Panc1 (cell line): ENCODE results near the gene ASCL2. TPM values are rescaled to one million over a fixed set of nuclear protein-coding genes. Genes with fewer than 3 reads are reported as not detected.

ENCODE experiments used
- ATAC-seq: fragments of 200-7000 bp; cut with Tn5 transposase; 2 replicates; pipeline ENCODE4 v1.9.1; 2020; ENCODE audit warnings: mild to moderate bottlenecking, moderate library complexity
- BruUV-seq: library from RNA; stranded (reverse); fragments of 400-500 nt; replicated peaks from 2 replicates; lab custom pipeline; 2021; lab: Mats Ljungman, UMichigan
- CTCF ChIA-PET: fragments of 300-600 bp; sonication (Branson Sonifier 250); formaldehyde crosslinking; loops from one replicate; lab custom pipeline; 2022; ENCODE audit warnings: antibody characterized with exemption; lab: Charles Lee
- POLR2A ChIA-PET: fragments of 300-600 bp; sonication (Branson Sonifier 250); formaldehyde crosslinking; loops from one replicate; lab custom pipeline; 2022; ENCODE audit warnings: antibody characterized with exemption; lab: Charles Lee
- DNase-seq: peaks from one replicate; pipeline ENCODE4 v3.0.0-alpha.2; 2010; ENCODE audit warnings: low read depth, low spot score
- H3K27ac ChIP-seq: 2 replicates; pipeline ENCODE4 v1.5.1; 2011; ENCODE audit warnings: mild to moderate bottlenecking, low read length, inconsistent platforms
- H3K27me3 ChIP-seq: fragments of 200-500 bp; sonication (Bioruptor generic); 2 replicates; pipeline ENCODE4 v1.6.0; 2014; ENCODE audit warnings: low read length, inconsistent platforms; ENCODE audit not compliant: control insufficient read depth, insufficient read depth
- H3K36me3 ChIP-seq: fragments of 200-500 bp; sonication (Bioruptor generic); 2 replicates; pipeline ENCODE4 v1.5.1; 2014; ENCODE audit warnings: inconsistent platforms, mild to moderate bottlenecking, low read length, moderate library complexity; ENCODE audit not compliant: control insufficient read depth, insufficient read depth
- H3K4me1 ChIP-seq: 2 replicates; pipeline ENCODE4 v1.5.1; 2011; ENCODE audit warnings: inconsistent platforms, mild to moderate bottlenecking, low read length, moderate library complexity; ENCODE audit not compliant: control insufficient read depth, insufficient read depth
- H3K4me3 ChIP-seq, 2 experiments: 2 replicates each; pipeline ENCODE4 v1.5.1; 2011 to 2012; ENCODE audit warnings: low read depth in 2 of 2, low read length in 2 of 2, mild to moderate bottlenecking in 2 of 2, inconsistent platforms in 1 of 2, moderate library complexity in 1 of 2
- H3K9me3 ChIP-seq: fragments of 200-500 bp; sonication (Bioruptor generic); 2 replicates; pipeline ENCODE4 v1.5.1; 2014; ENCODE audit warnings: low read depth, mild to moderate bottlenecking, inconsistent platforms, low read length, moderate library complexity; ENCODE audit not compliant: control insufficient read depth, insufficient read depth
- POLR2AphosphoS5 ChIP-seq: IDR thresholded peaks from 2 replicates; pipeline ENCODE4 v1.6.1; 2012; ENCODE audit warnings: mild to moderate bottlenecking, low read depth, low read length, moderate library complexity
- SIN3A ChIP-seq: IDR thresholded peaks from 2 replicates; pipeline ENCODE4 v1.6.1; 2012; ENCODE audit warnings: low read depth, mild to moderate bottlenecking, low read length, moderate library complexity, borderline replicate concordance; ENCODE audit not compliant: insufficient read depth
- TCF7L2 ChIP-seq: IDR thresholded peaks from 2 replicates; pipeline ENCODE4 v1.6.1; 2011; ENCODE audit warnings: mild to moderate bottlenecking, low read depth, low read length, inconsistent platforms
- in situ Hi-C: cut with HindIII; loops from 2 replicates; pipeline ENCODE4 v1.10.0; 2016; ENCODE audit warnings: low sequenced_read_pairs, low pct_unique_long_range_greater_than_20kb
- intact Hi-C: fragments of 100-400 bp; cut with micrococcal nuclease; formaldehyde crosslinking; loops from one replicate; pipeline ENCODE4 v1.10.0; 2022; ENCODE audit not compliant: unreplicated experiment
- total RNA-seq: library from RNA; stranded (reverse); gene quantifications from one replicate; pipeline ENCODE4 v1.2.1, GENCODE V29; 2021; ENCODE audit not compliant: unreplicated experiment
- TF ChIP-seq, protein P1 (sequence below): fragments of 450-650 bp; IDR thresholded peaks from 2 replicates; pipeline ENCODE4 v1.5.1; 2017; ENCODE audit warnings: mild to moderate bottlenecking
- TF ChIP-seq, protein P2 (sequence below), 2 experiments: IDR thresholded peaks; 2 replicates each; pipeline ENCODE4 v1.6.1; 2011 to 2012; ENCODE audit warnings: low read depth in 2 of 2, control low read depth in 1 of 2, low read length in 1 of 2, mild to moderate bottlenecking in 1 of 2, moderate library complexity in 1 of 2; ENCODE audit not compliant: insufficient read depth in 1 of 2

The ASCL2 gene
- total RNA-seq, 1 experiment from 2014 or later, result not detected

DNA sequence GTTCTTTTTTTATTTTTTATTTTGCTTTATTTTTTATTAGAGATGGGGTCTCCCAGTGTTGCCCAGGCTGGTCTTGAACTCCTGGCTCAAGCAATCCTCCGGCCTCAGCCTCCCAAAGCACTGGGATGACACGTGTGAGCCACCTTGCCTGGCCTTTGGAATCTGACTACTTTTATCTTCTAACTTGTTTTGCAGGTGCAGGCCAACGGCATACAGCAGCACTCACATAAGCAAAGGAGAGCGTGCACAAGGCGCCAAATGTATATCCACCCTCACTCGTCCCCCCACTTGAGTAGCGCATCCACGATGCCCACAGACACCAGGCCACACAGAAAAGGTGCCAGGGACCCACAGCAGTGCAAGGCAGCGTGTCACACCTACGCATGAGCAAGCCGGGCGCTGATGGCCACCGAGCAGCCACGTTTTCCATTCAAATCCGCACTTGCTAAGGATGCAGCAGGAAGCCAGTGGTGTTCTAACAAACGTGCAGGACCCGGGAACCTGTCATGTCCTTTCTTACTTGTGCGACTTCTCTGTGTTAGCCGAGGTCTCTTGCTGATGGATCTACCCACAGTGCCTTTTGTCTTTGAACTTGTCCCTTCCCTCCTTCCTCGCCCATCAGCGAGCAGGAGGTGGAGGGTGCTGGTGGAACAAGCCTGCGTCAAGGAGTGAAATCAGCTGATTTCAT lies 5.9 kb downstream of the ASCL2 start:
- Histone ChIP-seq H3K4me3 (no peak overlapping the region), H3K27ac (no peak overlapping the region), H3K4me1 (no peaks in the 10 kb centered on the region), H3K9me3 (no peaks in the 10 kb centered on the region), H3K36me3 (no peaks in the 10 kb centered on the region), H3K27me3 (peaks cover 5% of the 10 kb centered on the region)
- ChIA-PET CTCF (no interaction called here), POLR2A (no interaction called here)
- in situ Hi-C loops (no loop called here), intact Hi-C loops (no loop called here)
- ATAC-seq (no peak), DNase-seq (no peak)
- TF ChIP-seq, protein P1, sequence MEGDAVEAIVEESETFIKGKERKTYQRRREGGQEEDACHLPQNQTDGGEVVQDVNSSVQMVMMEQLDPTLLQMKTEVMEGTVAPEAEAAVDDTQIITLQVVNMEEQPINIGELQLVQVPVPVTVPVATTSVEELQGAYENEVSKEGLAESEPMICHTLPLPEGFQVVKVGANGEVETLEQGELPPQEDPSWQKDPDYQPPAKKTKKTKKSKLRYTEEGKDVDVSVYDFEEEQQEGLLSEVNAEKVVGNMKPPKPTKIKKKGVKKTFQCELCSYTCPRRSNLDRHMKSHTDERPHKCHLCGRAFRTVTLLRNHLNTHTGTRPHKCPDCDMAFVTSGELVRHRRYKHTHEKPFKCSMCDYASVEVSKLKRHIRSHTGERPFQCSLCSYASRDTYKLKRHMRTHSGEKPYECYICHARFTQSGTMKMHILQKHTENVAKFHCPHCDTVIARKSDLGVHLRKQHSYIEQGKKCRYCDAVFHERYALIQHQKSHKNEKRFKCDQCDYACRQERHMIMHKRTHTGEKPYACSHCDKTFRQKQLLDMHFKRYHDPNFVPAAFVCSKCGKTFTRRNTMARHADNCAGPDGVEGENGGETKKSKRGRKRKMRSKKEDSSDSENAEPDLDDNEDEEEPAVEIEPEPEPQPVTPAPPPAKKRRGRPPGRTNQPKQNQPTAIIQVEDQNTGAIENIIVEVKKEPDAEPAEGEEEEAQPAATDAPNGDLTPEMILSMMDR, result no peak
- TF ChIP-seq SIN3A (no peak), TCF7L2 (no peak), POLR2AphosphoS5 (no peak)
- TF ChIP-seq, protein P2, sequence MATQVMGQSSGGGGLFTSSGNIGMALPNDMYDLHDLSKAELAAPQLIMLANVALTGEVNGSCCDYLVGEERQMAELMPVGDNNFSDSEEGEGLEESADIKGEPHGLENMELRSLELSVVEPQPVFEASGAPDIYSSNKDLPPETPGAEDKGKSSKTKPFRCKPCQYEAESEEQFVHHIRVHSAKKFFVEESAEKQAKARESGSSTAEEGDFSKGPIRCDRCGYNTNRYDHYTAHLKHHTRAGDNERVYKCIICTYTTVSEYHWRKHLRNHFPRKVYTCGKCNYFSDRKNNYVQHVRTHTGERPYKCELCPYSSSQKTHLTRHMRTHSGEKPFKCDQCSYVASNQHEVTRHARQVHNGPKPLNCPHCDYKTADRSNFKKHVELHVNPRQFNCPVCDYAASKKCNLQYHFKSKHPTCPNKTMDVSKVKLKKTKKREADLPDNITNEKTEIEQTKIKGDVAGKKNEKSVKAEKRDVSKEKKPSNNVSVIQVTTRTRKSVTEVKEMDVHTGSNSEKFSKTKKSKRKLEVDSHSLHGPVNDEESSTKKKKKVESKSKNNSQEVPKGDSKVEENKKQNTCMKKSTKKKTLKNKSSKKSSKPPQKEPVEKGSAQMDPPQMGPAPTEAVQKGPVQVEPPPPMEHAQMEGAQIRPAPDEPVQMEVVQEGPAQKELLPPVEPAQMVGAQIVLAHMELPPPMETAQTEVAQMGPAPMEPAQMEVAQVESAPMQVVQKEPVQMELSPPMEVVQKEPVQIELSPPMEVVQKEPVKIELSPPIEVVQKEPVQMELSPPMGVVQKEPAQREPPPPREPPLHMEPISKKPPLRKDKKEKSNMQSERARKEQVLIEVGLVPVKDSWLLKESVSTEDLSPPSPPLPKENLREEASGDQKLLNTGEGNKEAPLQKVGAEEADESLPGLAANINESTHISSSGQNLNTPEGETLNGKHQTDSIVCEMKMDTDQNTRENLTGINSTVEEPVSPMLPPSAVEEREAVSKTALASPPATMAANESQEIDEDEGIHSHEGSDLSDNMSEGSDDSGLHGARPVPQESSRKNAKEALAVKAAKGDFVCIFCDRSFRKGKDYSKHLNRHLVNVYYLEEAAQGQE (IDR thresholded peaks at IDR 0.05; ENCODE audit: insufficient read depth in 1 of 2, low read depth in 2 of 2, low read length in 1 of 2), result no peak
- BruUV-seq, result no TSS peak

DNA sequence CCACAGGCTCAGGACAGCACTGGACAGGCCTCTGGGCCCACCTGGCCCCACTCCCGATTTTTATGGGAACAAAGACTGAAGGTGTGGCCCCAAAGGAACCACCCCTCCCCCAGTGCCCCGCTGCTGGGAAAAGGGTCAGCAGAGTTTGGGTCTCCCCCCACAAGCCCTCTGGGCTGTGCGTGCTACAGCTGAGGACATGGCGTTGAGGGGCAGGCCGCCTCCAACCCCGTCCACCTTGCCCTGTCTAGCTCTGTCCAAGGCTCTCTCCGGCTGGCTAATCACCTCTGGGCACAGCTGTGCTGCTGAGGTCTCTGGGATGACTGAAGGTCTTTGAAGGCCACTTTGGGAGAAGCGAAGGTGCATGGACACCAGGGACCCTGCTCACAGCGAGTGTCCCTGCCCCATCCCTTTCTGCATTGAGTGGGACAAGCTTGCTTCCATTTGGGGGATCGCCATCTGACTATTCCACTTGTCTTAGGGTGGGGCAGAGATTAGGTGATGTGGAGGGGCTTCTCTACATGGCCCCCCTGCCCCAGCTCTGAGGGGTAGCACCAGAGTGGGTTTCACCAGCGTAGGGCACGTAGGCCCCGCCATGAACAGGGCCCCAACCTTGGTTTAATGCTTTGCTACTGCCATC lies 6.5 kb downstream of the ASCL2 start:
- intact Hi-C loops (no loop called here), in situ Hi-C loops (no loop called here)
- no peak for ATAC-seq
- POLR2A ChIA-PET, result no interaction called here
- Histone ChIP-seq H3K36me3 (no peaks in the 10 kb centered on the region), H3K27me3 (peaks cover 3% of the 10 kb centered on the region), H3K9me3 (no peaks in the 10 kb centered on the region), H3K27ac (no peak overlapping the region), H3K4me3 (no peak overlapping the region), H3K4me1 (no peaks in the 10 kb centered on the region)
- DNase-seq, result no peak
- TF ChIP-seq TCF7L2 (no peak), POLR2AphosphoS5 (no peak), SIN3A (no peak)
- TF ChIP-seq, protein P2 (IDR thresholded peaks at IDR 0.05; ENCODE audit: insufficient read depth in 1 of 2, low read depth in 2 of 2, low read length in 1 of 2), result no peak
- TF ChIP-seq, protein P1, result no peak
- no TSS peak for BruUV-seq
- CTCF ChIA-PET, result no interaction called here
